GM12872 (cell line): ENCODE results near the gene PRR7.

Experiments
- TF ChIP-seq, protein P1 (sequence below): IDR thresholded peaks from 3 replicates; pipeline ENCODE4 v1.5.1; 2011; ENCODE audit warnings: low read depth, mild to moderate bottlenecking, low read length, moderate library complexity; ENCODE audit not compliant: insufficient read depth

PRR7 gene

DNA sequence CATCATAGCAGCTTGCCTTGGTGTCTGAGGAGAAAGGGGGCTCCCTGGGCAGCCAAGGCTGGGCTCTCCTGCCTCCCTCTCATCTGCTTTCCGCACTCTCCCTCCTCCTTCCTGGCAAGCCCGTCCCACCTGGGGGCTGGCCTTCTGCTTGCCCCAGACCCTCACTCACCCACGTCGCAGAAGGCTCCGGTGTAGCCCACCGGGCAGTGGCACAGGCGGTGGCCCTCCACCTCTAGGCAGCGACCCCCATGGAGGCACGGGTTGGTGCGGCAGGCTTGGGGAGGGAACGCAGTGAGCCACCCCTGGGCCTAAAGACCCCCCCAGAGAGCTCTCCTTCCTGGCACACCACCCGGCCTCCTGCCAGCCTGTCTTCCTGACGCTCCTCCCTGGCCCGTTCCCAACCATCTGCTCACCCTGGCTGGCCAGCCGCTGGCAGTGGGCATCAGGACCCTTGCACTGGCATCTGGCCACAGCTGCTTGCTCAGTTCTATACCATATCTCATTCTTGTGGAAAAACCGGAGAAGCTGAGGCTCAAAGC is 41.9 kb upstream of the PRR7 start:
- TF ChIP-seq, protein P1, sequence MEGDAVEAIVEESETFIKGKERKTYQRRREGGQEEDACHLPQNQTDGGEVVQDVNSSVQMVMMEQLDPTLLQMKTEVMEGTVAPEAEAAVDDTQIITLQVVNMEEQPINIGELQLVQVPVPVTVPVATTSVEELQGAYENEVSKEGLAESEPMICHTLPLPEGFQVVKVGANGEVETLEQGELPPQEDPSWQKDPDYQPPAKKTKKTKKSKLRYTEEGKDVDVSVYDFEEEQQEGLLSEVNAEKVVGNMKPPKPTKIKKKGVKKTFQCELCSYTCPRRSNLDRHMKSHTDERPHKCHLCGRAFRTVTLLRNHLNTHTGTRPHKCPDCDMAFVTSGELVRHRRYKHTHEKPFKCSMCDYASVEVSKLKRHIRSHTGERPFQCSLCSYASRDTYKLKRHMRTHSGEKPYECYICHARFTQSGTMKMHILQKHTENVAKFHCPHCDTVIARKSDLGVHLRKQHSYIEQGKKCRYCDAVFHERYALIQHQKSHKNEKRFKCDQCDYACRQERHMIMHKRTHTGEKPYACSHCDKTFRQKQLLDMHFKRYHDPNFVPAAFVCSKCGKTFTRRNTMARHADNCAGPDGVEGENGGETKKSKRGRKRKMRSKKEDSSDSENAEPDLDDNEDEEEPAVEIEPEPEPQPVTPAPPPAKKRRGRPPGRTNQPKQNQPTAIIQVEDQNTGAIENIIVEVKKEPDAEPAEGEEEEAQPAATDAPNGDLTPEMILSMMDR = no peak

DNA sequence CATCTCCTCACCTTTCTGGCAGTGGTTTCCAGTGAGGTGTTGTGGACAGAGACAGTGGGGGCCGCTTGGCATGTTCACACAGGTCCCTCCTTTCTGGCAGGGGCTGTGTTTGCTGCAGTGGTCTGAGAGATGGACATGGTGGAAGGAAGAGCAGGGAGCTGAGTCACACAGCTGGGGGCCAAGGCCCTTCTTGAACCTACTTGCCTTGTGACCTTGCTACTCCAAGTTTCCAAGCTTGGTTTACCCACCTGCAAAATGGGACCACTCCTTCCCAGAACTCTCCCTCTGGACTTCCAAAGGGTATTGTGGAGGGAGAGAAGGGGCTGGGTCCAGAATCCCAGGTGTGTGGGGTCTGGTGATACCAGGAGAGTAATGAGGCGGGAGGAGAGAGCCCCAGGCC is 41.3 kb upstream of the PRR7 start:
- TF ChIP-seq, protein P1 = no peak

DNA sequence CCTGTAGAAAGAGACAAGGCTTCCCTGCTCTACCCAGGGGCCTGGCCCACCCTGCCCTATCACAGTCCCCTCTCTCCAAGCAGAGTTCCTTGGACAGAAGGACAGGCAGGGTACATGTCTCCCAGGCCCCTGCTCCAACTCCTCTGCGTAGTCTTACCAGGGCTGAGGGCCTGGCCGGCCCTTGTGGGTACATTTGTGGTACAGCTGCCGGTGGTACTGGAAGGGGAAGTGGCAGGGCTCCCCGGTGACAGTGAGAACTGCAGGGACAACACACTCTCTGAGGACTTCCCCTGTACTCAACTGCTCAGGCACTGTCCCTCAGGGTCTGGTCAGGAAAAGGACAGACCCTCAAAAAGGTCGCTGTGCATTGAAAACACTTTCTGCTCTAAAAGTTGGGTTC is 40.8 kb upstream of the PRR7 start:
- TF ChIP-seq, protein P1 = 0 out of 3 replicates have a peak, but pooled peaks have one; percentile 16

DNA sequence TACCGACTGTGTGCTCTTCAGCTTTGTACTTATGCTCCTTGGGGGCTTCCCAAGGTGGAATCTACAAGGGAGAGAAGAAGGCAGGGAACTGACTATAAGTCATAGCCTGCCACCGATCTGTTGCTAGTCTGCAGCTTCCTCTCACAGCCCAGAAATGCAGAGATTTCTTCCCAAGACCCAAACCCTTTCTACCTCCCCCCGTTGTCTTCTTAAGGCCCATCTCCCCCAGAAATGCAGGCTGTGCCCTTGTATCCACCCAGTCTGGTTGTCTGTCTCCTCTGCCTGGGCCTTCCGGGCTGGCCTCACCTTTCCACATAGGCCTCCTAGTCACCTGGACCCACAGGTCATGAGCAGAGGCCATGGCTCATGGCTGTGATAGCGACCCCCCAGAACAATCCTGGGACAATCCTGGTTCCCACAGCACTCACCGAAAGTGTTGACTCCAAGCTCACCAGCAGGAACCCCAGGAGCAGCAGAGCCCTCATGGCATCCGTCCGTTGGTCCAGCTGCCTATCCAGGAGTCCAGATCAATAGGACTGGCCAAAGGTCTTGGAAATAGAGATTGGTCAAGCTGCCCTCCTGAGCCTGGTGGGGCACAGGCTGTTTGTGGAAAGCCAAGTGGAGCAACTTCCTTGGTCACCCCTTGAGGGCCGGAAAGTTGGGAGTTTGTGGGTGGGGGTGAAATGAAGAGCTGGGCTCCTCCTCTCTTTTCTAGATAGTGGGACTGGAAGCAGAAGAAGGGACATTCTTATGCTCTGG is 37.4 kb upstream of the PRR7 start, which contains the start of gene F12:
Gene F12 (minus strand): TSS at position 522 of the 759 bp plus-strand sequence. CDS start 37 bp downstream, at position 485.
- TF ChIP-seq, protein P1 = no peak

- TF ChIP-seq, protein P1 = no peak
Observed at GRCh38 chr5:177410575-177410974, 36.0 kb upstream of the PRR7 start.

- TF ChIP-seq, protein P1 = no peak
Observed at GRCh38 chr5:177412603-177413233, 33.9 kb upstream of the PRR7 start.

GRCh38 chr5:177414481-177414880 is 32.1 kb upstream of the PRR7 start:
- TF ChIP-seq, protein P1 = no peak
